GM18526 (cell line): Measurements from ENCODE around the gene ARPC4.

ENCODE experiments used
- POLR2A ChIP-seq: IDR thresholded peaks from 3 replicates; pipeline ENCODE4 v1.6.1; 2011; ENCODE audit not compliant: insufficient read length; ENCODE audit errors: extremely low read depth

ARPC4 gene

DNA sequence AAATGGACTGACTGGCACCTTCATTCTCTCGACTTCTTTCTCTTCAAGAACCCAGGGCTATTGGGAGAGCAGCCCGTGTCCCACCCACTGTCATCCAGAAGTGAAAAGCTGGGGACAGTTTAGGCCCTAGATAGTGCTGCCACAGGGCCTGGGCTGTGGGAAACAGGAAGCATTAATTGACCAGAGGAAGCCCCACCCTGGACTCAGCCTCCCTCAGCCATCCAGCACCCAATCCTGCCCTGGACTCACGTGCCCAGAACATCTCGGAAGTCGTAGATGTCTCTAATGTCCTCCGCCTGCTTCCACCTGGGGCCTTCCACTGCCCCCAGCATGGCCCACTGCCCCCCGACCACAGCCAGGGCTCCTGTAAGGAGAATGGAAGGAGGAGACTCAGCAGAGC lies 25.5 kb upstream of the ARPC4 start:
- TF ChIP-seq POLR2A: no peak

- no peak for TF ChIP-seq POLR2A
These were observed 24.6 kb upstream of the ARPC4 start for GRCh38 chr3:9768141-9768775.

DNA sequence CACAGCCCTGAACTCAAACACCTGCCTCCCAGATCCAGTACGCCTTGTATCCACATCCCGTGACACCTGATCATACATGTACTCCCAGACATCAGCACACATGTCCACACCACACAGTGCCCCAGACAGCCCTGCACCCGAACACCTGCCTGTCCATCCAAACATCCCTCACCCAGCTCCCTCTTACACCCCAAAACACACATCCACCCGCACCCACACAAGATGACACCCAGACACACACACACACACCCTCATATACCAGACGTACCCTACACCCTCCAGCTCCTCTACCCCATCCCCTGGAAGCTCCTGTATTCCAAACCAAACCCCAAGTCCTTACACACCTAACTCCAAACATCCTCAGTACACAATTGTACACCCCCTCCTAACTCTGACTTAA lies 23.9 kb upstream of the ARPC4 start:
- TF ChIP-seq POLR2A: no peak

DNA sequence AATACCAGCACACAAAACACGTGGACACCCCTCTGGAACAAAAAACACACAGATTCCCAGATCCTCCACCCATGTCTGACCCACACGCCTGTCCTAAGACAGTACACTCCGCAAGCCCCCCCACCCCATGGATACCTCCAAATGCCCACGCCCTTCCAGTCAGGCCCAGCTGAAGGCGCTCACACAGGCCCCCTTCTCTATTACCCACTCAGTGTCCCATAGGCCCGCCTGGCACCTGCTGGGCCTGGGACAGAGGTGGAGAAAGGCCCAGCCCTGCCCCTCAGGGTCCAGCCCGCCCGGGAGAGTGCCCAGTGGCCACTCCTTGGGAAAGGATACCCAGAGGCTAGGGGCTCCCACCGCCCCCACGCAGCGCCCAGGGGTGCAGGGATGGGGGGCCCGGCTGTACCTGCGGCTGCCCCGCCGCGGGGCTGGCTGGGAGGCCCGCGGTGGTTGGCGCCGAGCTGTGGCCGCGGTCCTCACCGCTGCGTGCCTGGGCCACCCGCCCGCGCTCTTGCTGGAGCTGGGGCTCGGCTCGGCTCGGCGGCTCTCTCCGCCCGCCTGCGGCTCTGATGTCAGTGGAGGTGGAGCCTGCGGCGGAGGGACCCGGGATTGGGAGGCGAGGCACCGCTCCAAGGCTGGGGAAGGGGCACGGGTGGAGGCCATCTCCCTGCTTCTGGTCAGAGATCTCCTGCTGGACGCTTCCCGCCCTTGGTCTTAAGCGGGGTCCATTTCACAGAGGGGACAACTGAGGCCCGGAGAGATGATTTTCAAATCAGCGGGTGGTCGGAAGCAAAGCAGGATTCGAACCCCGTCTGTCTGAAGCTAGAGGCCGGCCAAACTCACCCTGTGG lies 23.2 kb upstream of the ARPC4 start, which contains the start of gene CAMK1:
TSS of gene CAMK1 (minus strand) at position 522 of the 850 bp plus-strand sequence. CDS start 2,198 bp downstream, outside the sequence.
- TF ChIP-seq POLR2A: no peak

- no peak for TF ChIP-seq POLR2A
These were observed 22.5 kb upstream of the ARPC4 start for GRCh38 chr3:9770276-9770812.

DNA sequence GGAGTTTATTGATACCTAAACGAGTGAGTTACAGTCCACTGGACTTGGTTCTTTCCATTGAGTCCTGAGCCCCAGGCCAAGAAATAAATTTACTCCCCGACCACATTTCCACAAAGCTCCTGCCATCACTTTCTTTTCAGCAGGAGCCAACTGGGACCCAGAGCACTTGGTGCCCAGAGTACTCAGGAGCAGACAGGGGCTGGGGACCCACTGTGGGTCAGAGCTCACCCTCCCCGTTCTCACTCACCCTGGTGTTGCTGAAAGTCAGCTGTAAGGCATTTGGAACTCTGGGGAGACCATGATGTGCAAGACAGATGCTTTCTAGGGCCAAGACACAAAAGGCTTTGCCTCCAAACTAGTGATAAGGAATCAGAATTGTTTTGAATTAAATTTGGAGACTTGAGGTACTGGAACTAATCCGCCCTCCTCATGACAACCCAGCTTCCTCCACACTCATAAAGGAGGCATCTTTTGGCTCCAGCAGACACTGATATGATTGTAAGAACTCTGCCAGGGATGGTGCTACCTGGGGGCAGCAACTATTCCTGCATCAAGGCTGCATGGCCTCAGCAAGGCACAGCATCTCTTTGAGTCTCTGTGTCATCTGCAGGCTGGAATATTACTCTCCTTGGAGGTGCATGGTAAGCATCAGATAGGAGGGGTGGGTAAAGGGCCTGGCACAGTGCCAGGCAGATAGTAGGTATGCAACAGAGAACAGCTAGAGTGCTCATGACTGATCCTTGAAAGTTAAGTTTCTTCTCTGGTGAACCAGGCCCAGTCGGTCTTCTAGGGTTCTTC lies 15.8 kb upstream of the ARPC4 start:
- no peak for TF ChIP-seq POLR2A

DNA sequence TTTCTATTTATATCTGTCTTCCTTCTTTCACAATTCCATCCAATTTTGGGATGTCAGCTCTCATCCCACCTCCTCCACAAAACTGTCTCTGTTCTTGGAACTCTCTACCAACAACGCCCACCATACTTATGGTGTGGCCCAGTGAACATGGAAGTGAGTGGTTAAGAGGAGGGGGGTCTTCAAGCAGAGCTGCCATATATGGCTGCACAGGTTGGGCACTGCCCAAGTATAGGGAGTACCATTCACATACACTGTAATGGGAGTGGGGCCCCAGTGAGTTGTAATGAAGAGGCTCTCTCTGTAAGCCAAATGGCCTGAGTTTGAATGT lies 15.2 kb upstream of the ARPC4 start:
- TF ChIP-seq POLR2A: no peak

DNA sequence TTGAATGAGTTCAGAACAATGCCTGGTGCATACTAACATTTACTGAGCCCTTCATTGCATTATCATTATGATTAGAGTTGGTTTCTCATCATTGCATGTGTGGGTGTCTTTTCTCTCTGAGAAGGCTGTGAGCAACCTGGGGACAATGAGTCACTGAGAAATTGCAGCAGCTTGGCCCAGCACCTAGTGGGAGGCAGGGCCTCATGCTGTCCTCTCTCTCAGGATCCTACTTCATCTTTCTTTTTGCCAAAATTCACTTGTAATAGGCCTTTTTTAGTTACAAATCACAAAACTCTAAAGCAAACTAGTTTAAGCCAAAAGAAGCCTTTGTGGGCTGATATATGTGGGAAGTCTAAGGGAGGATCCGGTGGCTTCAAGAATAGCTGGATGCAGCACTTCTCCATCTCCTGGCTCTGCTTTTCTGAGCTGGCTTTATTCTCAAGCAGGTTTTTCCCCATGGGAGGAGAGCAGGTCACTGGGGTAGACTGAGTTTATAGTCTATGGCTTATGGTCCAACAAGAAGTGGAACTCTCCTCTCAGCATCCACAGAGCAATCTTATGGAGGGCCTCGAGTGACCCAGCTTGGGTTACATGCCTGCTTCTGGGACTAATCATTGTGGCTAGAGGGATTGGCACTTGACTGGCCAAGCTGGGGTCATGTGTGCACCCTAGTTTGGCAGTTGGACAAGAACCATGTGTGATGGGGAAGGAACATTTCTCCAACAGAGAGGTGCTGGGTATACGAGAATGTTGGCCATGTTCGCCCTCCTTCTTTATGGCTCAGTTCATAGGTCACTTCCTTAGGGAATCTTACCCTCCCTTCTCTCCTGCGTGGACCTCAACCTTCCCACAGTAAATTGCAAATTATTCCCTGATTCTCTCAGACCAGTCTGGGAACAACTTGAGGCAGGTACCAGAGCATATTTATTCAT lies 14.5 kb upstream of the ARPC4 start:
- no peak for TF ChIP-seq POLR2A

DNA sequence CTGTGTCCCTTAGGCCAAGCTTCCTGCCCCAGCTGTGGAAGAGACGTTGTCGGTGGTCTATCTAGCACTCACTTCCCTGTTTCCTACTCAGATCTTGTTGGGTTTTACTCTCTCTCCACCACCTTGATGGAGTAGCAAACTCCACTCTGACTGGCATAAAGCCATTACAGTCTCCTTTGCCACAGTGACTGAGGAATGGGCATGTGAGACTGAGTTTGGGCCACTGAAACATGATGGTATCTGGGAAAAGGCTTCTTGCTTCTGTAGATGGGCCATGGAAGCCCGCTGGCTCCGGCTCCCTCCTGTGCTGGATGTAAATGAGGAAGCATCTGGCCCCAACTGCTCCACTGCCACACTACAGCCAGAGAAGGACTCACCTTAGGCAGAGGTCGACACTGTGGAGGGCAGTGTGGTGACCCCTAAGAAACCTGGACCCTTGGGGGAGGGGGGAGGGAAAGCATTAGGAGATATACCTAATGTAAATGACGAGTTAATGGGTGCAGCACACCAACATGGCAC lies 13.7 kb upstream of the ARPC4 start:
- TF ChIP-seq POLR2A: no peak

DNA sequence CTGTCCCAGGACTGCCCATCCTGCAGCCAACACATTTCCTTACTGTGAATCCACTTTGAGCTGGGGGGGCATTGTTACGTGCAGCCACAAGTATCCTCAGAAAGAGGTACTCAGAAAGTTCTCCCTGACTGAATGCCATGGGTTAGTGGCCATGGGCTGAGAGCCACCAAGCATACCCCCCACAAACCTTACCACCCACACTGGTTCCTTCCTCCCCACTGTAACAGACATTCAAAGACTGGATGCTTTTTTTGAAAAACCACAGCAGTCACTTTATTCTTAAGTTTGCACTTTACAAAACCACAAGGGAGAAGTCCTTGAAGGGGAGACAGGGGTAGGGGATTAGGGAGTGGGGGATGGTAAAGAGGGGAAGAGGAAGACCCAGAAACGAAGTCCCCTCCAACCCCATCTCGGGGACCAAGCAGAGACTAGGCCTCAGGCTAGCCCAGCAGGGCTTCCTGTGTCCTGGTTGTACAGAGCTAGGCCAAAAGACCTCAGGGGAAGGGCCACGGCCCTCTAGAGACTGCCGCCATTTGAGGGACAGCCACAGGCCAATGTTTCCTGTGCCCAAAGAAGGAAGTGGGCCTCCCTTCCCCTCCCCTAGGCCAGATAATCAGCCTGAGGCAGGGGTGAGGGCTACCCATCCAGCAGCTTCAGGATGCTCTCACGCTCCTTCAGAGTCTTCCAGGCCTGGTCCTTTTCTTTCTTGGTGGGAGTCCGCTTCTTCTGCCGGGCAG lies 13.0 kb upstream of the ARPC4 start:
- TF ChIP-seq POLR2A: no peak

GRCh38 chr3:9780458-9780812 lies 12.4 kb upstream of the ARPC4 start:
- TF ChIP-seq POLR2A: no peak

DNA sequence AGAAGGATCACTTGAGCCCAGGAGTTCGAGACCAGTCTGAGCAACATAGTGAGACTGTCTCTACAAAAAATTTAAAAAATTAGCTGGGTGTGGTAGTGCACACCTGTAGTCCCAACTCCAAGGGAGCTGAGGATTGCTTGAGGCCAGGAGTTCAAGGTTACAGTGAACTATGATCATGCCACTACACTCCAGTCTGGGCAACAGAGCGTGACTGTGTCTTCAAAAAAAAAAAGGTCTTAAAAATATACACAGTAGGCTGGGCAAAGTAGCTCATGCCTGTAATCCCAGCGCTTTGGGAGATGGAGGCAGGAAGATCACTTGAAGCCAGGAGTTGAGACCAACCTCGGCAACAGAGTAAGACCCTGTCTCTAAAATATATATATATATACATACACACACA lies 12.0 kb upstream of the ARPC4 start:
- TF ChIP-seq POLR2A: no peak

GRCh38 chr3:9781551-9781950 lies 11.3 kb upstream of the ARPC4 start:
- no peak for TF ChIP-seq POLR2A
